Mesenchymal stem cell (in vitro differentiated cells and primary cell): Measurements from ENCODE around the gene PRPSAP1.

ENCODE experiments used
- DNase-seq: peaks from one replicate; pipeline ENCODE4 v3.0.0-alpha.2; 2013
- H2AFZ ChIP-seq: one replicate; pipeline ENCODE4 v1.6.1; 2013; ENCODE audit warnings: low read depth, mild to moderate bottlenecking, control low read depth, inconsistent platforms, low read length, moderate library complexity
- H2AK5ac ChIP-seq: 2 replicates; pipeline ENCODE4 v1.6.1; 2013; ENCODE audit warnings: low read length, moderate library complexity, mild to moderate bottlenecking, inconsistent platforms; ENCODE audit not compliant: severe bottlenecking
- H2BK120ac ChIP-seq: one replicate; pipeline ENCODE4 v1.6.1; 2013; ENCODE audit warnings: low read depth, mild to moderate bottlenecking, inconsistent platforms, low read length, moderate library complexity
- H2BK12ac ChIP-seq, 2 experiments: one replicate each; pipeline ENCODE4 v1.6.1; 2013; ENCODE audit warnings: inconsistent platforms in 2 of 2, low read length in 2 of 2, mild to moderate bottlenecking in 2 of 2, moderate library complexity in 2 of 2, control low read depth in 1 of 2
- H2BK15ac ChIP-seq: one replicate; pipeline ENCODE4 v1.6.1; 2013; ENCODE audit warnings: mild to moderate bottlenecking, low read depth, inconsistent platforms; ENCODE audit not compliant: poor library complexity, severe bottlenecking
- H2BK5ac ChIP-seq: 2 replicates; pipeline ENCODE4 v1.6.1; 2013; ENCODE audit warnings: low read depth, mild to moderate bottlenecking, low read length, control low read depth, inconsistent platforms; ENCODE audit not compliant: poor library complexity, severe bottlenecking
- H3K14ac ChIP-seq, 2 experiments: one replicate each; pipeline ENCODE4 v1.6.1; 2013; ENCODE audit warnings: inconsistent platforms in 2 of 2, low read length in 2 of 2, control low read depth in 1 of 2, mild to moderate bottlenecking in 1 of 2, moderate library complexity in 1 of 2
- H3K18ac ChIP-seq, 2 experiments: one replicate each; pipeline ENCODE4 v1.6.1; 2013; ENCODE audit warnings: inconsistent platforms in 2 of 2, low read length in 2 of 2, control low read depth in 1 of 2, low read depth in 1 of 2, mild to moderate bottlenecking in 1 of 2
- H3K23ac ChIP-seq, 2 experiments: one replicate each; pipeline ENCODE4 v1.6.1; 2013; ENCODE audit warnings: inconsistent platforms in 2 of 2, low read length in 2 of 2, mild to moderate bottlenecking in 2 of 2, moderate library complexity in 2 of 2, control low read depth in 1 of 2
- H3K27ac ChIP-seq: 2 replicates; pipeline ENCODE4 v1.5.1; 2013; ENCODE audit warnings: mild to moderate bottlenecking, moderate library complexity, low read length, control low read depth, inconsistent platforms; ENCODE audit not compliant: poor library complexity, severe bottlenecking
- H3K27me3 ChIP-seq, 2 experiments: 2 replicates each; pipeline versions ENCODE4 v1.6.1 to v1.7.0; 2013; ENCODE audit warnings: low read length in 2 of 2, mild to moderate bottlenecking in 2 of 2, moderate library complexity in 2 of 2, control low read depth in 1 of 2, inconsistent platforms in 1 of 2; ENCODE audit not compliant: control insufficient read depth in 1 of 2, insufficient read depth in 1 of 2
- H3K36me3 ChIP-seq, 2 experiments: 2 replicates each; pipeline versions ENCODE4 v1.6.1 to v1.7.0; 2013; ENCODE audit warnings: low read length in 2 of 2, control low read depth in 1 of 2, inconsistent platforms in 1 of 2, low read depth in 1 of 2, mild to moderate bottlenecking in 1 of 2; ENCODE audit not compliant: insufficient read depth in 2 of 2, control insufficient read depth in 1 of 2
- H3K4ac ChIP-seq, 2 experiments: one replicate each; pipeline ENCODE4 v1.6.1; 2013; ENCODE audit warnings: inconsistent platforms in 2 of 2, low read length in 2 of 2, mild to moderate bottlenecking in 2 of 2, moderate library complexity in 2 of 2, control low read depth in 1 of 2, low read depth in 1 of 2
- H3K4me1 ChIP-seq: 2 replicates; pipeline ENCODE4 v1.6.1; 2013; ENCODE audit warnings: low read depth, low read length, control low read depth; ENCODE audit not compliant: control insufficient read depth, insufficient read depth
- H3K4me2 ChIP-seq: 2 replicates; pipeline ENCODE4 v1.6.1; 2013; ENCODE audit warnings: low read length, mild to moderate bottlenecking, inconsistent platforms; ENCODE audit not compliant: poor library complexity, severe bottlenecking
- H3K4me3 ChIP-seq, 2 experiments: 2 replicates each; pipeline versions ENCODE4 v1.5.1 to v1.7.0; 2013; ENCODE audit warnings: low read length in 2 of 2, mild to moderate bottlenecking in 2 of 2, control low read depth in 1 of 2, low read depth in 1 of 2; ENCODE audit not compliant: insufficient read depth in 1 of 2
- H3K79me1 ChIP-seq: replicated peaks from 2 replicates; pipeline ENCODE4 v1.6.1; 2013; ENCODE audit warnings: mild to moderate bottlenecking, control low read depth, low read length, inconsistent platforms; ENCODE audit not compliant: poor library complexity, severe bottlenecking
- H3K9ac ChIP-seq: 2 replicates; pipeline ENCODE4 v1.7.0; 2013; ENCODE audit warnings: mild to moderate bottlenecking, low read length, moderate library complexity
- H3K9me3 ChIP-seq: 2 replicates; pipeline ENCODE4 v1.7.0; 2013; ENCODE audit warnings: mild to moderate bottlenecking, low read length; ENCODE audit not compliant: control insufficient read depth
- H4K8ac ChIP-seq: one replicate; pipeline ENCODE4 v1.6.1; 2013; ENCODE audit warnings: inconsistent platforms, mild to moderate bottlenecking, low read length, moderate library complexity
- H4K91ac ChIP-seq: one replicate; pipeline ENCODE4 v1.6.1; 2013; ENCODE audit warnings: mild to moderate bottlenecking, low read length, inconsistent platforms
- WGBS: methylation state at CpG from one replicate; pipeline ENCODE4 v1.1.7; 2013; ENCODE audit warnings: mixed read lengths; 5-methylcytosine and 5-hydroxymethylcytosine counted together

Gene PRPSAP1

DNA sequence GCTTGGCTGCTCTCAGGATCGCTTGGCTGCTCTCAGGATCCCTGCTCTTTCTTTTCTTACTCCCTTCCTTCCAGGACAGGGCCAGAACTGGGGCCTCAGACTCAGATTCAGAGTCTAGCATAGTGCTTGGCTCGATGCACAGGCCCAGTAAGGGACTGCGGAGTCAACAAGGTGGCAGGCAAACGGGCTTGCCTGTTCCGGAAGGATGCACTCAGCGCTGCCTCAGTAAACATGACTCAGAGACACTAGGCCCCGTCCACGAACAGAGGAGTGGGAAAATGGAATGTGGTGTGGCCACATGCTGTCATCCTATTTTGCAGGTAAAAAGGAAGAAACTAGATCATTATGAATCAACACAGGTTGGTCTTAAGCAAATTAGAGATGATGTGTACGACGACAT is 40.5 kb upstream of the PRPSAP1 start:
- H3K9ac ChIP-seq = no peak overlapping the region
- H3K27ac ChIP-seq = peak overlapping the region; percentile 75
- no peaks in the 10 kb centered on the region for H3K27me3 ChIP-seq
- H4K91ac ChIP-seq = no peak overlapping the region
- no peaks in the 10 kb centered on the region for H3K9me3 ChIP-seq
- H2BK5ac ChIP-seq = no peak overlapping the region
- WGBS = 68% methylated on average over 8 of the region's 10 CpGs
- H3K36me3 ChIP-seq = peaks cover 63 to 70% of the 10 kb centered on the region in 2 experiments
- peak overlapping the region in 1 of 2 experiments; percentile 27 for H3K23ac ChIP-seq
- no peak overlapping the region for H3K4me2 ChIP-seq
- no peak overlapping the region for H3K18ac ChIP-seq
- no peak overlapping the region for H3K4me3 ChIP-seq
- H2BK12ac ChIP-seq = no peak overlapping the region
- no peak overlapping the region for H2AFZ ChIP-seq
- no peak overlapping the region for H3K14ac ChIP-seq
- H2BK15ac ChIP-seq = no peak overlapping the region
- peaks cover 2% of the 10 kb centered on the region for H3K79me1 ChIP-seq
- H2AK5ac ChIP-seq = no peak overlapping the region
- no peak overlapping the region for H2BK120ac ChIP-seq
- H4K8ac ChIP-seq = no peak overlapping the region
- peaks cover 39% of the 10 kb centered on the region for H3K4me1 ChIP-seq
- DNase-seq = no peak
- no peak overlapping the region for H3K4ac ChIP-seq

- Histone ChIP-seq H3K4me3 (no peak overlapping the region), H3K27ac (no peak overlapping the region), H3K18ac (no peak overlapping the region), H4K91ac (no peak overlapping the region), H3K23ac (no peak overlapping the region), H3K4me1 (peaks cover 29% of the 10 kb centered on the region), H2AK5ac (no peak overlapping the region), H2BK5ac (no peak overlapping the region), H2BK15ac (no peak overlapping the region), H2BK120ac (no peak overlapping the region), H2AFZ (no peak overlapping the region), H3K4me2 (no peak overlapping the region), H3K9ac (no peak overlapping the region), H4K8ac (no peak overlapping the region), H3K9me3 (no peaks in the 10 kb centered on the region), H3K27me3 (no peaks in the 10 kb centered on the region), H3K14ac (no peak overlapping the region), H2BK12ac (no peak overlapping the region), H3K4ac (no peak overlapping the region), H3K36me3 (peaks cover 57 to 61% of the 10 kb centered on the region in 2 experiments), H3K79me1 (peaks cover 7% of the 10 kb centered on the region)
- WGBS = 97% methylated on average over 21 of the region's 21 CpGs
- DNase-seq = no peak
These were observed 37.5 kb upstream of the PRPSAP1 start for GRCh38 chr17:76391200-76391715.

DNA sequence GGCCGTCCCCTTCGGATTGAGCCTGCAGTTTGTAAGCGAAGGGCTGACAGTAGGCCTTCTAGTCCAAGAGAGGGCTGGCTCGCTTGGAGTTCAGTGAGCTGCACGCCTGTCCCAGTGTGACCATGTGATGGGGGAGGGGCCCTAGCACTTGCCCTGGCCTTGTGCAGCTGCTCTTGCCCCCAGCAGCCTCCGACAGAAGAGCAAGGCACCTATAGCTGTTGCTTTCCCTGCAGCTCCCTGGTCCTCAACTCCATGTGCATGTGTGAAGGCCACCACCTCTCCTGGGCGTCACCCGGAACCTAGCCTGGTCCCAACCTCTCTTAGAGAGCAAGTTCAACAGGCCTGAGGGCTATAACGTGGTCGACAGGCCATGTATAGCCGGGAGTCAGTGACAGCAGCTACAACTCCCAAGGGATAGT is 36.3 kb upstream of the PRPSAP1 start:
- H3K23ac ChIP-seq = no peak overlapping the region
- peaks cover 41% of the 10 kb centered on the region for H3K4me1 ChIP-seq
- no peak overlapping the region for H3K4me2 ChIP-seq
- no peak overlapping the region for H4K91ac ChIP-seq
- H3K27ac ChIP-seq = no peak overlapping the region
- H3K9me3 ChIP-seq = no peaks in the 10 kb centered on the region
- H2BK12ac ChIP-seq = no peak overlapping the region
- no peak overlapping the region for H3K9ac ChIP-seq
- H2AK5ac ChIP-seq = no peak overlapping the region
- peaks cover 11% of the 10 kb centered on the region for H3K79me1 ChIP-seq
- no peak overlapping the region for H4K8ac ChIP-seq
- no peak overlapping the region for H2BK15ac ChIP-seq
- 87% methylated on average over 11 of the region's 11 CpGs for whole genome bisulfite sequencing
- DNase-seq = no peak
- no peak overlapping the region for H3K4ac ChIP-seq
- no peak overlapping the region for H3K14ac ChIP-seq
- no peak overlapping the region for H3K18ac ChIP-seq
- no peaks in the 10 kb centered on the region for H3K27me3 ChIP-seq
- H2BK120ac ChIP-seq = no peak overlapping the region
- H3K4me3 ChIP-seq = no peak overlapping the region
- H3K36me3 ChIP-seq = peaks cover 47 to 52% of the 10 kb centered on the region in 2 experiments
- no peak overlapping the region for H2BK5ac ChIP-seq
- no peak overlapping the region for H2AFZ ChIP-seq

DNA sequence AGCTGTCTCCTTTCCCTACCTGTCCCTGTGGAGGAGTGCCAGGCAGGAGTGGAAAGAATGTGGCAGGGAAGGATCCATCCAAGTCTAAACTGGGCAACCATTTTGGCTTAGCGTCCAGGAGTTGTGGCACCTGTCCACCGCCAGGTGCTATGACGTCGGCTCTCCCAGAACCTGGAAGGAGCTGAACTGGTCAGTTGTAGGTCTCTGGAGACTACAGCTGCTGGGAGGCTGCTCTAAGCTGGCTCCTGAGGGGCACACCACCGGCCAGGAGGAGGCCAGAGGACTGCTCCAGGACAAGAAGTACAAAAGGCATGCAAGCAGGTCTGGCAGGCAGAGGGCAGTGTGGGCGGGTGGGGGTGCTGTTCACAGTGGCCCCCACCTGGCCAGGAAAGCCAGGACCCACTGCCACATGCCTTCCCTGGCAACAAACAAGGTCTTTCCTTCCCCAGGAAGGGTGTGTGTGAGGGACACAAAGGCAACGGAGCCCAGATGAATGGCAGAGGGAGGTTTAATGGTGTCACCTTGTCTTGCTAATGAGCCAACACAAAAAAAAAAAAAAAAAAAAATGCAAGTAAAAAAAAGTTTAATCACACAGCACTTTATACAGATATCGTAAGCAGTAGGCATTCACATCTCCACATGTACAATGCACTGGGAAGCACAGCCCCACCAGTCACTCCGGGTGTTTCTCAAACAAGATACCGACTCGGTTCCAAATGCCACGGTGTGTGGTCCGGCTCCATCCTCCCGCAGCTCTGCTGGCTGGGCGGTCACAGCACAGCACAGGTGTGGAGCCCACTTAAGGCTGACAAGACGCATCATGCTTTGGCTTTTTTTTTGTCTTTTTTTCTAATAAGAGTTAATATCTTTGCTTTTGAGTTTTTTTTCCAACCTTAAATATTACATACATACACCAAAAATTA is 35.5 kb upstream of the PRPSAP1 start:
- no peak overlapping the region for H3K4me2 ChIP-seq
- H3K9ac ChIP-seq = no peak overlapping the region
- H2AK5ac ChIP-seq = no peak overlapping the region
- H4K8ac ChIP-seq = no peak overlapping the region
- 96% methylated on average over 13 of the region's 16 CpGs for WGBS
- H3K4me3 ChIP-seq = no peak overlapping the region
- no peak overlapping the region for H3K27ac ChIP-seq
- no peak overlapping the region for H2BK5ac ChIP-seq
- peaks cover 46% of the 10 kb centered on the region for H3K4me1 ChIP-seq
- H3K79me1 ChIP-seq = peaks cover 12% of the 10 kb centered on the region
- H2BK12ac ChIP-seq = no peak overlapping the region
- no peak overlapping the region for H2AFZ ChIP-seq
- no peak overlapping the region for H3K4ac ChIP-seq
- no peak overlapping the region for H3K18ac ChIP-seq
- H3K9me3 ChIP-seq = no peaks in the 10 kb centered on the region
- H3K27me3 ChIP-seq = no peaks in the 10 kb centered on the region
- no peak overlapping the region for H2BK120ac ChIP-seq
- no peak for DNase-seq
- H2BK15ac ChIP-seq = no peak overlapping the region
- H3K23ac ChIP-seq = no peak overlapping the region
- H3K36me3 ChIP-seq = peaks cover 47 to 48% of the 10 kb centered on the region in 2 experiments
- H3K14ac ChIP-seq = no peak overlapping the region
- H4K91ac ChIP-seq = no peak overlapping the region
